Stomach (tissue), 4 donors: ENCODE results near the gene CBLC.

Experiments
- CTCF ChIP-seq, 7 experiments: fragments of 450-650 bp in 4 of 7; fragments of 200-600 bp in 3 of 7; sonication (generic) in 3 of 7; IDR thresholded peaks; one replicate each; pipeline ENCODE4 v1.5.1; 2016 to 2019; ENCODE audit warnings: antibody characterized with exemption in 7 of 7, control low read depth in 2 of 7, mild to moderate bottlenecking in 1 of 7
- EP300 ChIP-seq: sonication (generic); formaldehyde crosslinking; IDR thresholded peaks from one replicate; pipeline ENCODE4 v1.6.1; 2017; ENCODE audit warnings: antibody characterized with exemption
- POLR2A ChIP-seq, 4 donors: fragments of 450-650 bp; IDR thresholded peaks; one replicate each; pipeline ENCODE4 v1.6.1; 2016; ENCODE audit warnings: antibody characterized with exemption in 4 of 4, control low read depth in 2 of 4, mild to moderate bottlenecking in 1 of 4, moderate library complexity in 1 of 4

DNA sequence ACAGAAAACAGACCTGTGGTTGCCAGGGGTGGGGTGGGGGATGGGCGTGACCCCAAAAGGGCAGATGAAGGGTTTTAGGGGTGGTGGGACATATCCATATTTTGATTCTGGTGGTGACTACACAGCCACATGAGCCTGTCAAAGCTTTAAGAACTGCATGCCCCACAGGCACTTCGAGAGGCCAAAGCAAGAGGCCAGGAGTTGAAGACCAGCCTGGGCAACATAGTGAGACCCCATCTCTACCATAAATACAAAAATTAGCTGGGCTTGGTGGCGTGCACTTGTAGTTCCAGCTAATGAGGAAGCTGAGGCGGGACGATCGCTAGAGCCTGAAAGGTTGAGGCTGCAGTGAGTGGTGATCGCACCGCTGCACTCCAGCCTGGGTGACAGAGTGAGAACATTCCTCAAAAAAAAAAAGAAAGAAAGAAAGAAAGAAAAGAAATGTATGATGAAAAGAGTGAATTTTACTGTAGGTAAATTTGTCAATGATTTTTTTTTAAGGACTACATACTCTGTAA, 48.1 kb upstream of the CBLC start:
- no peak for TF ChIP-seq CTCF (IDR thresholded peaks at IDR 0.05)
- TF ChIP-seq EP300, result no peak
- TF ChIP-seq POLR2A (IDR thresholded peaks at IDR 0.05), result no peak
